Retinal pigment epithelial cell (primary cell): ENCODE data around the gene SMIM26.

ENCODE experiments used
- DNase-seq: peaks from one replicate; pipeline ENCODE4 v3.0.0-alpha.2; 2010; ENCODE audit warnings: low read depth
- H3K4me3 ChIP-seq: 2 replicates; pipeline ENCODE4 v1.5.1; 2011; ENCODE audit warnings: mild to moderate bottlenecking, low read length, control low read depth, moderate library complexity
- TF ChIP-seq, protein P1 (sequence below): conservative IDR thresholded peaks from 2 replicates; pipeline ENCODE4 v1.5.1; 2011; ENCODE audit warnings: low read depth, low read length, control low read depth, inconsistent platforms

Gene SMIM26

GRCh38 chr20:18545566-18545965 lies 21.7 kb upstream of the SMIM26 start:
- no peak overlapping the region for H3K4me3 ChIP-seq
- no peak for DNase-seq
- TF ChIP-seq, protein P1, sequence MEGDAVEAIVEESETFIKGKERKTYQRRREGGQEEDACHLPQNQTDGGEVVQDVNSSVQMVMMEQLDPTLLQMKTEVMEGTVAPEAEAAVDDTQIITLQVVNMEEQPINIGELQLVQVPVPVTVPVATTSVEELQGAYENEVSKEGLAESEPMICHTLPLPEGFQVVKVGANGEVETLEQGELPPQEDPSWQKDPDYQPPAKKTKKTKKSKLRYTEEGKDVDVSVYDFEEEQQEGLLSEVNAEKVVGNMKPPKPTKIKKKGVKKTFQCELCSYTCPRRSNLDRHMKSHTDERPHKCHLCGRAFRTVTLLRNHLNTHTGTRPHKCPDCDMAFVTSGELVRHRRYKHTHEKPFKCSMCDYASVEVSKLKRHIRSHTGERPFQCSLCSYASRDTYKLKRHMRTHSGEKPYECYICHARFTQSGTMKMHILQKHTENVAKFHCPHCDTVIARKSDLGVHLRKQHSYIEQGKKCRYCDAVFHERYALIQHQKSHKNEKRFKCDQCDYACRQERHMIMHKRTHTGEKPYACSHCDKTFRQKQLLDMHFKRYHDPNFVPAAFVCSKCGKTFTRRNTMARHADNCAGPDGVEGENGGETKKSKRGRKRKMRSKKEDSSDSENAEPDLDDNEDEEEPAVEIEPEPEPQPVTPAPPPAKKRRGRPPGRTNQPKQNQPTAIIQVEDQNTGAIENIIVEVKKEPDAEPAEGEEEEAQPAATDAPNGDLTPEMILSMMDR, result no peak

DNA sequence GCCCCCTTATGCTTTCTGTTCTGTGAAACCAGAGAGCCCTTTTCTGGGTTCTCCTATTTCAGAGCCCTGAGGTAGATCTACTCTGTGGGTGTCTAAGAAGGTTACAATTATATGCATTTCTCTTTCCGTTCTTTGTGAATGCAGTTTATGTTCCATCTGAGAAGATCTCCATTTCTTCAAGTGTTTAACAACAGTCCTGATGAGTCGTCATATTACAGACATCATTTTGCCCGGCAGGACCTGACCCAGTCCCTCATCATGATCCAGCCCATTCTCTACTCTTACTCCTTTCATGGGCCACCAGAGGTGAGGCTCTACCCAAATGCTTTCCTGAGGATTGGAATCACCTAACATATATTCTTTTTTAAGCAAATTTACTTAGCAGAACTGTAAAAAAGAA lies 18.8 kb upstream of the SMIM26 start:
- no peak for DNase-seq
- TF ChIP-seq, protein P1, result no peak
- H3K4me3 ChIP-seq, result no peak overlapping the region

- TF ChIP-seq, protein P1, result no peak
- H3K4me3 ChIP-seq, result no peak overlapping the region
- DNase-seq, result no peak
Measured at GRCh38 chr20:18553746-18554145, 13.5 kb upstream of the SMIM26 start.

GRCh38 chr20:18567739-18568091 lies 483 bp downstream of the SMIM26 start:
- no peak for DNase-seq
- TF ChIP-seq, protein P1, result no peak
- peak overlapping the region; percentile 72 for H3K4me3 ChIP-seq

DNA sequence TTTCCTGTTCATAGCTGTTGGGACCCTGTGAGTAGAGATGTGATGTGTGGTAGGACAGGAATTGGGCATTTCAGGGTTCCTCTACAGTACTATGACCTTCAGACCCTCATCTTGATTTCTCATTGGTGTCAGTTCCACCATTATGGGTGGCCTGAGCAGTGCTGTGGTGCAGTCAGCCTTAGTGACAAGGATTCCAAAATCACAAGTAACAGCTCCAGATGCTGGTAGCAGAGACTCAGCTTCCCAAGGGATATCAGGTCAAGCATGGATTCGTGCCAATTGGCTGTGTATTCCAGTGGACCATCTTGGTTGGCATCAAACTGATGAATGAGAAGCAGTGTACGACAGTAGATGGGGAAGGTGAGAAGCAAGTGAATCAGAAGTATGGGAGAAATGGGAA lies 3.8 kb downstream of the SMIM26 start:
- TF ChIP-seq, protein P1, result no peak
- no peak overlapping the region for H3K4me3 ChIP-seq
- no peak for DNase-seq

- TF ChIP-seq, protein P1, result no peak
- H3K4me3 ChIP-seq, result no peak overlapping the region
- DNase-seq, result no peak
Measured at GRCh38 chr20:18571578-18571977, 4.3 kb downstream of the SMIM26 start.

DNA sequence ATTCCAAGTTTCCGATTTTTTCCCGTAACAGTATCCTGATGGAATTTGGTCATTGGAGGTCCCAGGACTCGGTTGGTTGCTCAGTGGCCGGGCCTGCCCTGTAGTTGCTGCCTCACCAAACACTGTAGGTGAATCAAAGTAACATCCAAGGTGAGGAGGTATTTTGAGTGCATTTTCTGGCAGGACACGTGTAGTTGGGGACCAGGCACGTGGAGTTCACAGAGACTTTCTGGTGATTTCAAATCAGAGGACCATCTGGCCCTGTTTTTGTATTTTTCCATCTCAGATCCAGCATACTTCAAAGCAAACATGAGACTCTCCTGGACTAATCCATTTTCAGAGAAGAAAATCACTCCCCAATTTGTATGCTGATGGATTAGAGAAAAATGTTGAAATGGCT lies 10.7 kb downstream of the SMIM26 start:
- TF ChIP-seq, protein P1, result no peak
- no peak for DNase-seq
- H3K4me3 ChIP-seq, result no peak overlapping the region
